Ishikawa (cell line): Measurements from ENCODE around the gene INPP4A.

Source experiments
- CEBPB ChIP-seq: IDR thresholded peaks from 2 replicates; pipeline ENCODE4 v1.6.1; 2012
- CREB1 ChIP-seq: IDR thresholded peaks from 2 replicates; pipeline ENCODE4 v1.6.1; 2012; ENCODE audit warnings: low read depth
- EGR1 ChIP-seq: IDR thresholded peaks from 2 replicates; pipeline ENCODE4 v1.6.1; 2012
- EP300 ChIP-seq: IDR thresholded peaks from 2 replicates; pipeline ENCODE4 v1.6.1; 2012; ENCODE audit warnings: borderline replicate concordance
- FOXM1 ChIP-seq: IDR thresholded peaks from 2 replicates; pipeline ENCODE4 v1.6.1; 2012; ENCODE audit warnings: low read depth, borderline replicate concordance
- RAD21 ChIP-seq: IDR thresholded peaks from 2 replicates; pipeline ENCODE4 v1.6.1; 2012; ENCODE audit warnings: low read depth
- TAF1 ChIP-seq: IDR thresholded peaks from 2 replicates; pipeline ENCODE4 v1.6.1; 2012; ENCODE audit warnings: low read depth, mild to moderate bottlenecking
- TCF12 ChIP-seq: IDR thresholded peaks from 2 replicates; pipeline ENCODE4 v1.6.1; 2012; ENCODE audit warnings: low read depth
- TEAD4 ChIP-seq: IDR thresholded peaks from 2 replicates; pipeline ENCODE4 v1.6.1; 2012
- YY1 ChIP-seq: IDR thresholded peaks from 2 replicates; pipeline ENCODE4 v1.6.1; 2012; ENCODE audit warnings: low read depth
- ZBTB7A ChIP-seq: IDR thresholded peaks from 2 replicates; pipeline ENCODE4 v1.6.1; 2012; ENCODE audit warnings: low read depth
- TF ChIP-seq, protein P1 (sequence below): IDR thresholded peaks from 2 replicates; pipeline ENCODE4 v1.6.1; 2012
- TF ChIP-seq, protein P2 (sequence below): IDR thresholded peaks from 2 replicates; pipeline ENCODE4 v1.6.1; 2012; ENCODE audit warnings: low read depth, mild to moderate bottlenecking
- TF ChIP-seq, protein P3 (sequence below): IDR thresholded peaks from 2 replicates; pipeline ENCODE4 v1.6.1; 2012

DNA sequence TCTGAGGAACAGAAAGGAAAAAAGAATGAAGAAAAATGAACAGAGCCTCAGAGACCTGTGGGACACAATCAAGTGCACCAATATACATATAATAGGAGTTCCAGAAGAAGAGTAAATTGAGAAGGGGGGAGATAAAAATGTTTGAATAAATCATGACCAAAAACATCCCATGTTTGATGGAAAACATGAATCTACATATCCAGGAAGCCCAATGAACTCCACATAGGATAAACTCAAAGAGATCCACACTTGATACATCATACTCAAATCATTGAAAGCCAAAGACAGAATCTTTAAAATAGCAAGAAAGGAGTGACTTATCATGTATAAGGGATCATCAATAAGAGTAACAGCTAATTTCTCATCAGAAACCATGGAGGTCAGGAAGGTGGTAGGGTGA, 83.7 kb downstream of the INPP4A start:
- TF ChIP-seq, protein P1, sequence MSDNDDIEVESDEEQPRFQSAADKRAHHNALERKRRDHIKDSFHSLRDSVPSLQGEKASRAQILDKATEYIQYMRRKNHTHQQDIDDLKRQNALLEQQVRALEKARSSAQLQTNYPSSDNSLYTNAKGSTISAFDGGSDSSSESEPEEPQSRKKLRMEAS: no peak
- TF ChIP-seq EP300 (no peak), CREB1 (no peak), TCF12 (no peak), TAF1 (no peak), RAD21 (no peak), CEBPB (no peak), ZBTB7A (no peak), FOXM1 (no peak), YY1 (no peak), TEAD4 (no peak), EGR1 (no peak)
- TF ChIP-seq, protein P2, sequence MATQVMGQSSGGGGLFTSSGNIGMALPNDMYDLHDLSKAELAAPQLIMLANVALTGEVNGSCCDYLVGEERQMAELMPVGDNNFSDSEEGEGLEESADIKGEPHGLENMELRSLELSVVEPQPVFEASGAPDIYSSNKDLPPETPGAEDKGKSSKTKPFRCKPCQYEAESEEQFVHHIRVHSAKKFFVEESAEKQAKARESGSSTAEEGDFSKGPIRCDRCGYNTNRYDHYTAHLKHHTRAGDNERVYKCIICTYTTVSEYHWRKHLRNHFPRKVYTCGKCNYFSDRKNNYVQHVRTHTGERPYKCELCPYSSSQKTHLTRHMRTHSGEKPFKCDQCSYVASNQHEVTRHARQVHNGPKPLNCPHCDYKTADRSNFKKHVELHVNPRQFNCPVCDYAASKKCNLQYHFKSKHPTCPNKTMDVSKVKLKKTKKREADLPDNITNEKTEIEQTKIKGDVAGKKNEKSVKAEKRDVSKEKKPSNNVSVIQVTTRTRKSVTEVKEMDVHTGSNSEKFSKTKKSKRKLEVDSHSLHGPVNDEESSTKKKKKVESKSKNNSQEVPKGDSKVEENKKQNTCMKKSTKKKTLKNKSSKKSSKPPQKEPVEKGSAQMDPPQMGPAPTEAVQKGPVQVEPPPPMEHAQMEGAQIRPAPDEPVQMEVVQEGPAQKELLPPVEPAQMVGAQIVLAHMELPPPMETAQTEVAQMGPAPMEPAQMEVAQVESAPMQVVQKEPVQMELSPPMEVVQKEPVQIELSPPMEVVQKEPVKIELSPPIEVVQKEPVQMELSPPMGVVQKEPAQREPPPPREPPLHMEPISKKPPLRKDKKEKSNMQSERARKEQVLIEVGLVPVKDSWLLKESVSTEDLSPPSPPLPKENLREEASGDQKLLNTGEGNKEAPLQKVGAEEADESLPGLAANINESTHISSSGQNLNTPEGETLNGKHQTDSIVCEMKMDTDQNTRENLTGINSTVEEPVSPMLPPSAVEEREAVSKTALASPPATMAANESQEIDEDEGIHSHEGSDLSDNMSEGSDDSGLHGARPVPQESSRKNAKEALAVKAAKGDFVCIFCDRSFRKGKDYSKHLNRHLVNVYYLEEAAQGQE: no peak
- TF ChIP-seq, protein P3, sequence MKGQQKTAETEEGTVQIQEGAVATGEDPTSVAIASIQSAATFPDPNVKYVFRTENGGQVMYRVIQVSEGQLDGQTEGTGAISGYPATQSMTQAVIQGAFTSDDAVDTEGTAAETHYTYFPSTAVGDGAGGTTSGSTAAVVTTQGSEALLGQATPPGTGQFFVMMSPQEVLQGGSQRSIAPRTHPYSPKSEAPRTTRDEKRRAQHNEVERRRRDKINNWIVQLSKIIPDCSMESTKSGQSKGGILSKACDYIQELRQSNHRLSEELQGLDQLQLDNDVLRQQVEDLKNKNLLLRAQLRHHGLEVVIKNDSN: no peak
